Activated CD4-positive, alpha-beta memory T cell treated with anti-CD3 and anti-CD28 coated beads, Interleukin-2, amount 10 ng/mL, durations not matched to agents 7 days and 5 days (primary cell): ENCODE measurements around the gene IGF1. TPM values are rescaled to one million over a fixed set of nuclear protein-coding genes. Genes with fewer than 3 reads are reported as not detected.
A peak's percentile ranks its signal among the peaks of the same experiment; 100 is the strongest.

Source experiments
- CTCF ChIA-PET: fragments of 350-600 bp; sonication (Branson Sonifier 250); formaldehyde crosslinking; loops from one replicate; lab custom pipeline; 2021; ENCODE audit warnings: antibody characterized with exemption, inconsistent platforms; lab: Charles Lee
- POLR2A ChIA-PET: fragments of 350-600 bp; sonication (Branson Sonifier 250); formaldehyde crosslinking; loops from one replicate; lab custom pipeline; 2021; ENCODE audit warnings: antibody characterized with exemption; lab: Charles Lee
- DNase-seq: peaks from one replicate; pipeline ENCODE4 v3.0.0-alpha.2; 2020
- H3K27ac Mint-ChIP-seq: one replicate; pipeline ENCODE4 v1.8.0; 2021; ENCODE audit warnings: mild to moderate bottlenecking, mixed read lengths
- H3K27me3 Mint-ChIP-seq: one replicate; pipeline ENCODE4 v1.8.0; 2021; ENCODE audit warnings: mixed read lengths
- H3K36me3 Mint-ChIP-seq: one replicate; pipeline ENCODE4 v1.8.0; 2021; ENCODE audit warnings: low read depth, mixed read lengths
- H3K4me1 Mint-ChIP-seq: one replicate; pipeline ENCODE4 v1.8.0; 2021; ENCODE audit warnings: mixed read lengths
- H3K4me3 Mint-ChIP-seq: one replicate; pipeline ENCODE4 v1.8.0; 2021; ENCODE audit warnings: mild to moderate bottlenecking, mixed read lengths
- H3K9me3 Mint-ChIP-seq: one replicate; pipeline ENCODE4 v1.8.0; 2021; ENCODE audit warnings: mixed read lengths
- total RNA-seq, 2 experiments: library from RNA; stranded (reverse); gene quantifications; one replicate each; pipeline ENCODE4 v1.2.3, GENCODE V29; 2021

The IGF1 gene
- total RNA-seq, 2 experiments from 2014 or later = 0.48 to 0.86 TPM

- Mint-ChIP-seq H3K27me3 (no peaks in the 10 kb centered on the region), H3K9me3 (no peaks in the 10 kb centered on the region), H3K4me3 (peak overlapping the region; percentile 40), H3K27ac (peak overlapping the region; percentile 70), H3K36me3 (no peaks in the 10 kb centered on the region), H3K4me1 (peaks cover 27% of the 10 kb centered on the region)
- no peak for DNase-seq
- POLR2A ChIA-PET = interaction anchor here (1.6 kb wide), 1 partner anchor 422 kb away, joined by 4 read pairs; the partner anchor contains the start of gene WASHC3
- CTCF ChIA-PET = interaction anchor here (0.8 to 2.9 kb wide), 17 partner anchors 10 to 539 kb away, joined by 3 to 22 read pairs (median 4); no protein-coding TSS in a partner anchor
Measured at GRCh38 chr12:102484017-102484416, 3.7 kb upstream of the IGF1 start.

DNA sequence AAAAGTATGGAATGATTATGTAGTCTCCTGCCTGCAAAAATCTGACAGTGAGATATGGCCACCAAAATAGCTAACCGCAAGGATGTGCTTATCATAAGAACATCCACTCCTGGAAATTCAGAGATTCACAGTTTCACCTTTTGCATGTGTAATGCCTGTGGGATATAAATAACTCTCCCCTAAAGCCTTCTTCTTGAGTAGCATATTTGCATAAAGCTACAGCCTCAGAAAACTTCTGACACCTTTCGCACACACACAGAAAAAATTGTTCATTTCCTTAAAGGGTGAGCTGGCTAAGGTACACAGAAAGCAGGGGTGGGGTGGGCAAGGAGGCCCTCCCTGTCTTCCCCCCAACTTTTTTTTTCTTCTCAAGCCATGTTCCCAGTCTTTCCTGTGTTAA is 3.1 kb upstream of the IGF1 start:
- H3K27ac Mint-ChIP-seq = no peak overlapping the region
- no peak overlapping the region for H3K4me3 Mint-ChIP-seq
- H3K27me3 Mint-ChIP-seq = no peaks in the 10 kb centered on the region
- no peak for DNase-seq
- no peaks in the 10 kb centered on the region for H3K36me3 Mint-ChIP-seq
- H3K9me3 Mint-ChIP-seq = no peaks in the 10 kb centered on the region
- peaks cover 27% of the 10 kb centered on the region for H3K4me1 Mint-ChIP-seq
- ChIA-PET POLR2A (interaction anchor here (1.6 kb wide), 1 partner anchor 421 kb away, joined by 4 read pairs; the partner anchor contains the start of gene WASHC3), CTCF (interaction anchor here (0.8 to 2.9 kb wide), 11 partner anchors 13 to 571 kb away, joined by 3 to 22 read pairs (median 4); no protein-coding TSS in a partner anchor)

- POLR2A ChIA-PET = no interaction called here
- no peak for DNase-seq
- Mint-ChIP-seq H3K4me3 (no peak overlapping the region), H3K4me1 (peaks cover 29% of the 10 kb centered on the region), H3K9me3 (no peaks in the 10 kb centered on the region), H3K27ac (no peak overlapping the region), H3K36me3 (no peaks in the 10 kb centered on the region), H3K27me3 (no peaks in the 10 kb centered on the region)
- CTCF ChIA-PET = interaction anchor here (2.9 kb wide), 1 partner anchor 11 kb away, joined by 22 read pairs; no protein-coding TSS in a partner anchor
Measured at GRCh38 chr12:102481705-102482425, 1.5 kb upstream of the IGF1 start.

- Mint-ChIP-seq H3K4me1 (peaks cover 36% of the 10 kb centered on the region), H3K27me3 (peaks cover 2% of the 10 kb centered on the region), H3K36me3 (no peaks in the 10 kb centered on the region), H3K4me3 (no peak overlapping the region), H3K27ac (no peak overlapping the region), H3K9me3 (no peaks in the 10 kb centered on the region)
- DNase-seq = no peak
- CTCF ChIA-PET = interaction anchor here (1.0 to 1.6 kb wide), 2 partner anchors 9 to 58 kb away, joined by 3 to 4 read pairs; no protein-coding TSS in a partner anchor
- POLR2A ChIA-PET = no interaction called here
Measured at GRCh38 chr12:102479939-102480338, 424 bp downstream of the IGF1 start.

- Mint-ChIP-seq H3K27me3 (peaks cover 2% of the 10 kb centered on the region), H3K9me3 (no peaks in the 10 kb centered on the region), H3K36me3 (no peaks in the 10 kb centered on the region), H3K27ac (no peak overlapping the region), H3K4me3 (no peak overlapping the region), H3K4me1 (peaks cover 36% of the 10 kb centered on the region)
- DNase-seq = peak; percentile 16
- ChIA-PET POLR2A (interaction anchor here (1.1 to 1.4 kb wide), 4 partner anchors 57 to 418 kb away, joined by 3 to 7 read pairs (median 5); partner anchors contain the start of gene WASHC3), CTCF (interaction anchor here (1.0 to 1.7 kb wide), 5 partner anchors 8 to 179 kb away, joined by 3 to 5 read pairs (median 4); no protein-coding TSS in a partner anchor)
Measured at GRCh38 chr12:102479099-102479885, 1.1 kb downstream of the IGF1 start.

- H3K36me3 Mint-ChIP-seq = no peaks in the 10 kb centered on the region
Measured at GRCh38 chr12:102478405-102479098, 1.8 kb downstream of the IGF1 start.

DNA sequence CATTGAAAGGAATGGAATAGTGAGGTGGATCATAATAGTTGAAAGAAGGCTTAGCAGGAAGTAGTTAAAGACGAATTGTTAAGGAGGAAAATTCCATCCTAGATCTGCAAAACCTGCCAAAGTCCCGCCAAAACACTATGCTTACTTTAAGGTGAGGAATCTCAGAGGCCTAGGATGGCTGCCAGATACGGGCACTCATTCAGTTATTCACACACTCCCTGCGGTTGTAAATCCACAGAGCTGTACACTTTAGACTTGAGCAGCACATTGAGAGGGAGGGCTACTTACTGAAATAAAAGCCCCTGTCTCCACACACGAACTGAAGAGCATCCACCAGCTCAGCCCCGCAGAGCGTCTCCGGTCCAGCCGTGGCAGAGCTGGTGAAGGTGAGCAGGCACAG is 5.0 kb downstream of the IGF1 start:
- Mint-ChIP-seq H3K27ac (no peak overlapping the region), H3K4me1 (peaks cover 20% of the 10 kb centered on the region), H3K4me3 (no peak overlapping the region), H3K27me3 (peaks cover 8% of the 10 kb centered on the region), H3K36me3 (no peaks in the 10 kb centered on the region), H3K9me3 (no peaks in the 10 kb centered on the region)
- POLR2A ChIA-PET = no interaction called here
- no peak for DNase-seq
- CTCF ChIA-PET = no interaction called here

More at GRCh38 chr12:102478405-102479098, 1.8 kb downstream of the IGF1 start:
- ChIA-PET POLR2A (interaction anchor here (0.6 to 1.4 kb wide), 5 partner anchors 56 to 417 kb away, joined by 3 to 7 read pairs (median 5); partner anchors contain the start of genes NUP37, PARPBP and WASHC3), CTCF (interaction anchor here (1.0 to 1.7 kb wide), 4 partner anchors 9 to 178 kb away, joined by 3 to 5 read pairs (median 4); no protein-coding TSS in a partner anchor)
- H3K9me3 Mint-ChIP-seq = no peaks in the 10 kb centered on the region
- peak; percentile 76 for DNase-seq
- H3K27ac Mint-ChIP-seq = no peak overlapping the region
- H3K27me3 Mint-ChIP-seq = peaks cover 2% of the 10 kb centered on the region
- H3K4me1 Mint-ChIP-seq = peaks cover 32% of the 10 kb centered on the region
- H3K4me3 Mint-ChIP-seq = no peak overlapping the region

GRCh38 chr12:102474438-102475064 is 5.8 kb downstream of the IGF1 start:
- peaks cover 8% of the 10 kb centered on the region for H3K27me3 Mint-ChIP-seq
- no peak for DNase-seq
- H3K27ac Mint-ChIP-seq = no peak overlapping the region
- CTCF ChIA-PET = interaction anchor here (1.9 kb wide), 1 partner anchor 10 kb away, joined by 8 read pairs; no protein-coding TSS in a partner anchor
- H3K4me1 Mint-ChIP-seq = peaks cover 20% of the 10 kb centered on the region
- no peaks in the 10 kb centered on the region for H3K9me3 Mint-ChIP-seq
- H3K4me3 Mint-ChIP-seq = no peak overlapping the region
- POLR2A ChIA-PET = no interaction called here
- no peaks in the 10 kb centered on the region for H3K36me3 Mint-ChIP-seq

DNA sequence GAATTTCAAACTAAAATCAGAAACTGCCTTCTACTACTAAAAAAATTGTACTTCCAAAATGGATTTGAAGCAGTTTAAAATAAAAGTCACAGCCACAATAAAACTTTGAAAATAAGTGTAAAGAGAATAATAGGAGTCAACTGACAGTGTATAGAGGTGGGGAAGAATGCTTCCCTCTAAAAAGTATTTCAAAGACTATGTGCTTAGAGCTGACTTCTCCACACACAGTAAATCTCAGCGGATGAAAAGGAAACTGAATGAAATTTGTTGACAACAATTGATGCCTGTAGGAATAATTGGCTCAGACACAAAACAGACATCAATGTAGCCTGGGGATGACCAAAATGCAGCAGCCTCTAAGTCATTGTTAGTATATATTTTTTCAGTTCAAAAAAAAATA is 7.9 kb downstream of the IGF1 start:
- Mint-ChIP-seq H3K27me3 (peaks cover 10% of the 10 kb centered on the region), H3K9me3 (no peaks in the 10 kb centered on the region), H3K36me3 (no peaks in the 10 kb centered on the region), H3K27ac (no peak overlapping the region), H3K4me1 (peaks cover 18% of the 10 kb centered on the region), H3K4me3 (no peak overlapping the region)
- ChIA-PET POLR2A (no interaction called here), CTCF (interaction anchor here (0.6 kb wide), 1 partner anchor 12 kb away, joined by 3 read pairs; no protein-coding TSS in a partner anchor)
- no peak for DNase-seq

DNA sequence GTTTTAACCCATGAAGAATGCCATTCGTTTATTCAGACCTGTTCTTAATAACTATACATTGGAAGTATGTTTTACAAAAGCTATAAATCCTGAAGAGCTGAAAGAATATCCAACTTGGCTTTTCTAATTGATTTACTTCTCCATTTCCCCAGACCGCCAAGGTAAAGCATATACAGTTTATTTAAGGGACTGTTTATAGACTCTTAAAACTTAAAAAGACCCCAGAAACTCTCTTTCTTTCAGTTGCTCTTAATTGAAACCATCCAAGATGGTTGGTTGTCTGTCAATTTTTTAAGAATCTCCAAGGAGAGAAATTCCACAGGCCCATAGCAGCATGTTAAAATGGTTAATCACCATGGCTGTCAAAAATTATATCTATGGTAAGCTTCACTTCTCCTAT is 8.8 kb downstream of the IGF1 start:
- no peaks in the 10 kb centered on the region for H3K9me3 Mint-ChIP-seq
- no peak overlapping the region for H3K4me3 Mint-ChIP-seq
- no peak for DNase-seq
- H3K27ac Mint-ChIP-seq = no peak overlapping the region
- peaks cover 10% of the 10 kb centered on the region for H3K27me3 Mint-ChIP-seq
- CTCF ChIA-PET = interaction anchor here (0.6 to 2.7 kb wide), 3 partner anchors 8 to 633 kb away, joined by 3 to 22 read pairs (median 3); no protein-coding TSS in a partner anchor
- POLR2A ChIA-PET = no interaction called here
- H3K36me3 Mint-ChIP-seq = no peaks in the 10 kb centered on the region
- H3K4me1 Mint-ChIP-seq = peaks cover 18% of the 10 kb centered on the region

DNA sequence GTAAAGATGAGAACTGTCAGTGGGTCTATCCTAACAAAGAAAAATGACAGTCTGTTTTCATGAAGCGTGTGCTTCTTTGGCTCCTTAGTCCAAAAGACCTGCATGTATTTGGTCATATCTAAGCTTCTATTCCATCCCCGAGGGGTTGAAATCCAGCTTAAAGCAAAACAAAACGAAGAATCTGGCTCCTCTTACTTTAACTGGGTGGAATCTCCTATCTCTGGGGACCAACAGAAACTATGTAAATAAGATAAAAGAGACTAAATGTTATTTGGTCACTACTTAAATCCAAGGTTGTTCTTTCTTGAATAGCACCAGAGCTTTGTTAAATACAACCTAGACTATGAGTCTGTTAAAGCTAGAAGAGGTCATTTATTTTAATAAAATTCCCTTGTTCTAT is 9.4 kb downstream of the IGF1 start:
- DNase-seq = no peak
- CTCF ChIA-PET = interaction anchor here (0.6 to 2.7 kb wide), 3 partner anchors 9 to 633 kb away, joined by 3 to 22 read pairs (median 3); no protein-coding TSS in a partner anchor
- H3K27me3 Mint-ChIP-seq = peaks cover 14% of the 10 kb centered on the region
- H3K9me3 Mint-ChIP-seq = no peaks in the 10 kb centered on the region
- no peak overlapping the region for H3K27ac Mint-ChIP-seq
- H3K4me3 Mint-ChIP-seq = no peak overlapping the region
- peaks cover 15% of the 10 kb centered on the region for H3K4me1 Mint-ChIP-seq
- POLR2A ChIA-PET = no interaction called here
- no peaks in the 10 kb centered on the region for H3K36me3 Mint-ChIP-seq
